ENCODE data around the gene LDAF1. TPM values are rescaled to one million over a fixed set of nuclear protein-coding genes. Genes with fewer than 3 reads are reported as not detected.

LDAF1 gene
- polyA plus RNA-seq, 4 donors: 5.7 to 24.1 (median 13.4) TPM

GRCh38 chr16:21224800-21225199 lies 66.3 kb downstream of the LDAF1 start:
- Histone ChIP-seq H3K27ac (ENCODE audit: low read depth in 1 of 3, low read length in 2 of 3) (no peak overlapping the region), H3K4me3 (ENCODE audit: low read depth in 1 of 3, low read length in 3 of 3) (no peak overlapping the region), H3K9me3 (ENCODE audit: control insufficient read depth in 2 of 2, insufficient read depth in 1 of 2, low read depth in 1 of 2, low read length in 1 of 2) (no peaks in the 10 kb centered on the region), H3K4me1 (ENCODE audit: control insufficient read depth in 3 of 3, insufficient read depth in 2 of 3, low read depth in 1 of 3, low read length in 2 of 3) (peaks cover 0 to 20% (median 2%) of the 10 kb centered on the region in 3 donors), H3K36me3 (ENCODE audit: control insufficient read depth in 3 of 3, insufficient read depth in 2 of 3, low read depth in 1 of 3, low read length in 3 of 3) (no peaks in the 10 kb centered on the region), H3K27me3 (ENCODE audit: control insufficient read depth in 3 of 3, insufficient read depth in 3 of 3, low read length in 3 of 3) (no peaks in the 10 kb centered on the region)
- 54 to 75% (median 56%) methylated on average over 2 of the region's 2 CpGs for WGBS, 3 donors
- FAIRE-seq (no peak), DNase-seq (no peak)

DNA sequence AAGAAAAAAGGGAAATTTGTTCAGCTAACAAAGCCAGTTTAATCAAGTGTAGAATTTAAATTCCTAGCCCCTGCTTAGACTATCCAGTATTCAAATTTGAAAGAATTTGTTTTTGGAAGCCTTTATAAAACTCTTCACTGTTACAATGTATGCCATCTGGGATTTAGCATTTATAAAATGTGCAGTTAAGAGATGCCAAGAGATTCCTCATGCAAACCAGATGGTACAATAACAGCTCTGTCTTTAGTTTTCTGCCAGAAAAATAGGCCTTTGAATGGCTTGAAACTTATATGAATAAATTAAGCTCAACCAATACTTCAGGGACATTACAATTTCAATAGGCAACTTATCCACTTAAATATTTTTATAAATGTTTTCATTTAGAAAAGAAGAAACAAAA lies 68.3 kb downstream of the LDAF1 start:
- no peaks in the 10 kb centered on the region for H3K36me3 ChIP-seq (ENCODE audit: control insufficient read depth in 3 of 3, insufficient read depth in 2 of 3, low read depth in 1 of 3, low read length in 3 of 3)
- no peaks in the 10 kb centered on the region for H3K9me3 ChIP-seq (ENCODE audit: control insufficient read depth in 2 of 2, insufficient read depth in 1 of 2, low read depth in 1 of 2, low read length in 1 of 2)
- no peak overlapping the region for H3K4me3 ChIP-seq (ENCODE audit: low read depth in 1 of 3, low read length in 3 of 3)
- FAIRE-seq: no peak
- peaks cover 0 to 31% (median 2%) of the 10 kb centered on the region in 3 donors for H3K4me1 ChIP-seq (ENCODE audit: control insufficient read depth in 3 of 3, insufficient read depth in 2 of 3, low read depth in 1 of 3, low read length in 2 of 3)
- H3K27me3 ChIP-seq (ENCODE audit: control insufficient read depth in 3 of 3, insufficient read depth in 3 of 3, low read length in 3 of 3): no peaks in the 10 kb centered on the region
- no peak for DNase-seq
- no peak overlapping the region for H3K27ac ChIP-seq (ENCODE audit: low read depth in 1 of 3, low read length in 2 of 3)

- no peak overlapping the region for H3K27ac ChIP-seq (ENCODE audit: low read depth in 1 of 3, low read length in 2 of 3)
- H3K9me3 ChIP-seq (ENCODE audit: control insufficient read depth in 2 of 2, insufficient read depth in 1 of 2, low read depth in 1 of 2, low read length in 1 of 2): no peaks in the 10 kb centered on the region
- H3K27me3 ChIP-seq (ENCODE audit: control insufficient read depth in 3 of 3, insufficient read depth in 3 of 3, low read length in 3 of 3): no peaks in the 10 kb centered on the region
- no peak overlapping the region for H3K4me3 ChIP-seq (ENCODE audit: low read depth in 1 of 3, low read length in 3 of 3)
- H3K36me3 ChIP-seq (ENCODE audit: control insufficient read depth in 3 of 3, insufficient read depth in 2 of 3, low read depth in 1 of 3, low read length in 3 of 3): no peaks in the 10 kb centered on the region
- peaks cover 0 to 33% (median 2%) of the 10 kb centered on the region in 3 donors for H3K4me1 ChIP-seq (ENCODE audit: control insufficient read depth in 3 of 3, insufficient read depth in 2 of 3, low read depth in 1 of 3, low read length in 2 of 3)
- DNase-seq (no peak), FAIRE-seq (no peak)
Measured at GRCh38 chr16:21227866-21228265, 69.4 kb downstream of the LDAF1 start.

DNA sequence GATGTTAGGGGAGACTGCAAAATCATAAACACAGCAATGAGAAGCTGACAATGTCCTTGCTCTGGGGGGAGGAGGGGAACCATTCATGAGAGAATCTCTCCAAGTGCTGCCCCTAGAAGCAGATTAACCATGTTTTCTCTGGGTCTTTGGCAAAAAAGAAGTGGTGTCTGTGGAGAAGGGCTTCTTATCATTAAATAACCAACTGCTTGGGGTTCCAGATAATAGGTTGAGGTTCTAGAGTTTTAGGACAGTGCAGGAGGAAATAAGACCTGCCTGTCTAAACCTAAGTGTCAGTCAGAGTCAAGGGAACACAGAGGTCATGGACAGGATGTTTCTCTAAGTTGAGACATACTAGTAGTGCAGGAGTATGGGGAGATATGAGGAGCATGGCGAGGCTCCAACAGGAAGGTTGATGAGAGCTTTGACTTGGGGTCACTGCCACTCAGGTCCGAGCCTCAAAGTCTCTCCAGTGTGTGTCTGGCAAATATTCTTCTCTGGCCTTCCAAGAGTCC lies 69.9 kb downstream of the LDAF1 start:
- no peaks in the 10 kb centered on the region for H3K9me3 ChIP-seq (ENCODE audit: control insufficient read depth in 2 of 2, insufficient read depth in 1 of 2, low read depth in 1 of 2, low read length in 1 of 2)
- H3K27ac ChIP-seq (ENCODE audit: low read depth in 1 of 3, low read length in 2 of 3): no peak overlapping the region
- no peaks in the 10 kb centered on the region for H3K27me3 ChIP-seq (ENCODE audit: control insufficient read depth in 3 of 3, insufficient read depth in 3 of 3, low read length in 3 of 3)
- no peak overlapping the region for H3K4me3 ChIP-seq (ENCODE audit: low read depth in 1 of 3, low read length in 3 of 3)
- DNase-seq: no peak
- H3K36me3 ChIP-seq (ENCODE audit: control insufficient read depth in 3 of 3, insufficient read depth in 2 of 3, low read depth in 1 of 3, low read length in 3 of 3): no peaks in the 10 kb centered on the region
- H3K4me1 ChIP-seq (ENCODE audit: control insufficient read depth in 3 of 3, insufficient read depth in 2 of 3, low read depth in 1 of 3, low read length in 2 of 3): peaks cover 0 to 34% (median 2%) of the 10 kb centered on the region in 3 donors
- no peak for FAIRE-seq
- WGBS, 3 donors: 69 to 92% (median 77%) methylated on average over 2 of the region's 2 CpGs

Other genes starting within 250 kb of the LDAF1 start
- gene DNAH3, start 7.8 kb upstream of the LDAF1 start, polyA plus RNA-seq: under 1 TPM in 3 of 4 donors, not detected in 1; 0.32 to 0.67 (median 0.52) TPM
- 1 to 10 TPM in 1 of 4 donors, under 1 TPM in 3; 0.01 to 1.1 (median 0.42) TPM for gene ZP2, start 52.9 kb downstream of the LDAF1 start, polyA plus RNA-seq
- 10 to 100 TPM; 15.9 to 54.7 (median 32.9) TPM for gene ANKS4B, start 75.0 kb downstream of the LDAF1 start, polyA plus RNA-seq
- gene CRYM, start 119.6 kb downstream of the LDAF1 start, polyA plus RNA-seq: 1 to 10 TPM; 1.6 to 6.5 (median 3.7) TPM